Hepatocyte (in vitro differentiated cells): ENCODE results near the gene ARHGEF4. TPM values are rescaled to one million over a fixed set of nuclear protein-coding genes. Genes with fewer than 3 reads are reported as not detected.

Experiments used
- DNase-seq: peaks from one replicate; pipeline ENCODE4 v3.0.0-alpha.2; 2016; ENCODE audit warnings: low spot score
- H2AFZ ChIP-seq: fragments of 200-600 bp; sonication (generic); 2 replicates; pipeline ENCODE4 v1.6.0; 2016; ENCODE audit warnings: antibody characterized with exemption, mild to moderate bottlenecking
- H3K27ac ChIP-seq: fragments of 200-600 bp; sonication (generic); 2 replicates; pipeline ENCODE4 v1.5.1; 2016; ENCODE audit warnings: mild to moderate bottlenecking
- H3K27me3 ChIP-seq: fragments of 200-600 bp; sonication (generic); 2 replicates; pipeline ENCODE4 v1.6.1; 2016
- H3K36me3 ChIP-seq: fragments of 200-600 bp; sonication (generic); replicated peaks from 2 replicates; pipeline ENCODE4 v1.5.1; 2016; ENCODE audit warnings: low read depth; ENCODE audit not compliant: insufficient read depth
- H3K4me1 ChIP-seq: fragments of 200-600 bp; sonication (generic); 2 replicates; pipeline ENCODE4 v1.5.1; 2016; ENCODE audit warnings: mild to moderate bottlenecking, moderate library complexity; ENCODE audit not compliant: insufficient read depth
- H3K4me2 ChIP-seq: fragments of 200-600 bp; sonication (generic); 2 replicates; pipeline ENCODE4 v1.6.0; 2016
- H3K4me3 ChIP-seq: fragments of 200-600 bp; sonication (generic); 2 replicates; pipeline ENCODE4 v1.5.1; 2016; ENCODE audit warnings: mild to moderate bottlenecking
- H3K79me2 ChIP-seq: fragments of 200-600 bp; sonication (generic); 2 replicates; pipeline ENCODE4 v1.6.0; 2017; ENCODE audit warnings: mild to moderate bottlenecking
- H3K9me2 ChIP-seq: fragments of 200-600 bp; sonication (generic); replicated peaks from 2 replicates; pipeline ENCODE4 v1.6.0; 2017; ENCODE audit warnings: mild to moderate bottlenecking; ENCODE audit not compliant: insufficient read depth
- H3K9me3 ChIP-seq: fragments of 200-600 bp; sonication (generic); 2 replicates; pipeline ENCODE4 v1.5.1; 2016; ENCODE audit warnings: low read depth, mild to moderate bottlenecking
- H4K20me1 ChIP-seq: fragments of 200-600 bp; sonication (generic); 2 replicates; pipeline ENCODE4 v1.6.0; 2016; ENCODE audit warnings: mild to moderate bottlenecking; ENCODE audit not compliant: insufficient read depth, poor library complexity, severe bottlenecking
- CTCF ChIP-seq: fragments of 200-600 bp; sonication (generic); IDR thresholded peaks from 2 replicates; pipeline ENCODE4 v1.5.1; 2016; ENCODE audit warnings: antibody characterized with exemption, mild to moderate bottlenecking; ENCODE audit not compliant: poor library complexity
- EZH2 ChIP-seq: fragments of 200-600 bp; sonication (generic); IDR thresholded peaks from 2 replicates; pipeline ENCODE4 v1.6.1; 2016; ENCODE audit warnings: antibody characterized with exemption, mild to moderate bottlenecking, borderline replicate concordance
- EZH2phosphoT487 ChIP-seq: fragments of 200-600 bp; sonication (generic); IDR thresholded peaks from one replicate; pipeline ENCODE4 v1.6.1; 2018; ENCODE audit warnings: antibody characterized with exemption, mild to moderate bottlenecking, low read depth, moderate library complexity; ENCODE audit not compliant: unreplicated experiment, severe bottlenecking
- WGBS: methylation state at CpG from one replicate; pipeline ENCODE4 v1.1.6; 2016; ENCODE audit warnings: low lambda C conversion rate; ENCODE audit errors: missing lambda C conversion rate; 5-methylcytosine and 5-hydroxymethylcytosine counted together
- polyA plus RNA-seq: library from polyadenylated mRNA; unstranded; fragments of >200 nt; fragmentation: Nextera tagmentation; extraction: Ambion mirVana; gene quantifications from 2 replicates; pipeline ENCODE4 v1.2.1, GENCODE V29; 2016
- total RNA-seq: library from RNA; depleted of rRNA; stranded (reverse); fragments of >200 nt; gene quantifications from 2 replicates; pipeline ENCODE4 v1.2.3, GENCODE V29; 2014

Gene ARHGEF4
- total and polyA plus RNA-seq, 2 experiments from 2014 or later, result 11.2 to 15.8 TPM

- no peak overlapping the region for H3K4me3 ChIP-seq
- H3K4me1 ChIP-seq, result no peaks in the 10 kb centered on the region
- H3K9me2 ChIP-seq, result no peaks in the 10 kb centered on the region
- H3K36me3 ChIP-seq, result no peaks in the 10 kb centered on the region
- no peak overlapping the region for H2AFZ ChIP-seq
- no peaks in the 10 kb centered on the region for H4K20me1 ChIP-seq
- WGBS, result 85% methylated on average over 11 of the region's 11 CpGs
- no peak overlapping the region for H3K27ac ChIP-seq
- no peaks in the 10 kb centered on the region for H3K27me3 ChIP-seq
- no peak for DNase-seq
- no peaks in the 10 kb centered on the region for H3K79me2 ChIP-seq
- no peak overlapping the region for H3K4me2 ChIP-seq
- no peaks in the 10 kb centered on the region for H3K9me3 ChIP-seq
- TF ChIP-seq CTCF, result no peak
- no peak for TF ChIP-seq EZH2phosphoT487
- TF ChIP-seq EZH2, result no peak
Observed at GRCh38 chr2:130975729-130976128, 139.0 kb downstream of the ARHGEF4 start.

GRCh38 chr2:130976591-130977237, 140.0 kb downstream of the ARHGEF4 start:
- TF ChIP-seq EZH2, result no peak
- no peak for TF ChIP-seq EZH2phosphoT487
- no peak for TF ChIP-seq CTCF
- no peaks in the 10 kb centered on the region for H3K79me2 ChIP-seq
- no peaks in the 10 kb centered on the region for H3K4me1 ChIP-seq
- H3K4me2 ChIP-seq, result no peak overlapping the region
- WGBS, result 88% methylated on average over 10 of the region's 10 CpGs
- no peaks in the 10 kb centered on the region for H4K20me1 ChIP-seq
- H3K9me2 ChIP-seq, result no peaks in the 10 kb centered on the region
- no peak overlapping the region for H3K27ac ChIP-seq
- no peaks in the 10 kb centered on the region for H3K36me3 ChIP-seq
- no peaks in the 10 kb centered on the region for H3K9me3 ChIP-seq
- H3K4me3 ChIP-seq, result no peak overlapping the region
- DNase-seq, result no peak
- H3K27me3 ChIP-seq, result no peaks in the 10 kb centered on the region
- no peak overlapping the region for H2AFZ ChIP-seq

- Histone ChIP-seq H3K4me2 (no peak overlapping the region), H3K79me2 (no peaks in the 10 kb centered on the region), H4K20me1 (no peaks in the 10 kb centered on the region), H3K36me3 (no peaks in the 10 kb centered on the region), H3K27ac (no peak overlapping the region), H3K4me1 (no peaks in the 10 kb centered on the region), H3K9me3 (no peaks in the 10 kb centered on the region), H2AFZ (no peak overlapping the region), H3K9me2 (no peaks in the 10 kb centered on the region), H3K27me3 (no peaks in the 10 kb centered on the region), H3K4me3 (no peak overlapping the region)
- TF ChIP-seq CTCF (no peak), EZH2phosphoT487 (no peak), EZH2 (no peak)
- WGBS, result 100% methylated on average over 5 of the region's 5 CpGs
- DNase-seq, result no peak
Observed at GRCh38 chr2:130977461-130978050, 140.8 kb downstream of the ARHGEF4 start.
